Calu3 (cell line): ENCODE measurements around the gene RERE. TPM values are rescaled to one million over a fixed set of nuclear protein-coding genes. Genes with fewer than 3 reads are reported as not detected.

Experiments used
- BruUV-seq: library from RNA; stranded (reverse); fragments of 400-500 nt; replicated peaks from 2 replicates; lab custom pipeline; 2021; lab: Mats Ljungman, UMichigan
- CTCF ChIA-PET: fragments of 300-600 bp; sonication (Branson Sonifier 250); formaldehyde crosslinking; loops from one replicate; lab custom pipeline; 2022; ENCODE audit warnings: antibody characterized with exemption; lab: Charles Lee
- DNase-seq: peaks from one replicate; pipeline ENCODE4 v3.0.0; 2022
- H3K27ac Mint-ChIP-seq: one replicate; pipeline ENCODE4 v1.8.0; 2022; ENCODE audit warnings: mixed read lengths; ENCODE audit not compliant: unreplicated experiment
- H3K27me3 Mint-ChIP-seq: one replicate; pipeline ENCODE4 v1.8.0; 2022; ENCODE audit warnings: mixed read lengths; ENCODE audit not compliant: unreplicated experiment
- H3K36me3 Mint-ChIP-seq: one replicate; pipeline ENCODE4 v1.8.0; 2022; ENCODE audit warnings: mild to moderate bottlenecking, moderate library complexity, mixed read lengths; ENCODE audit not compliant: insufficient read depth, unreplicated experiment
- H3K4me1 Mint-ChIP-seq: one replicate; pipeline ENCODE4 v1.8.0; 2022; ENCODE audit warnings: mild to moderate bottlenecking, low read depth, mixed read lengths; ENCODE audit not compliant: unreplicated experiment
- H3K4me3 Mint-ChIP-seq: one replicate; pipeline ENCODE4 v1.8.0; 2022; ENCODE audit warnings: mild to moderate bottlenecking, low read depth, moderate library complexity, mixed read lengths; ENCODE audit not compliant: unreplicated experiment
- H3K9me3 Mint-ChIP-seq: one replicate; pipeline ENCODE4 v1.8.0; 2022; ENCODE audit warnings: low read depth, mixed read lengths; ENCODE audit not compliant: unreplicated experiment
- intact Hi-C: fragments of 100-400 bp; cut with micrococcal nuclease; formaldehyde crosslinking; loops from one replicate; pipeline ENCODE4 v1.10.0; 2022; ENCODE audit not compliant: unreplicated experiment
- total RNA-seq: library from RNA; stranded (reverse); gene quantifications from 2 replicates; pipeline ENCODE4 v1.2.3, GENCODE V29; 2022
- TF ChIP-seq, protein P1 (sequence below): fragments of 200-600 bp; IDR thresholded peaks from one replicate; pipeline ENCODE4 v1.8.0; 2022; ENCODE audit warnings: antibody characterized with exemption; ENCODE audit not compliant: unreplicated experiment

The RERE gene
- total RNA-seq, 1 experiment from 2014 or later = 45.9 TPM

- BruUV-seq = no TSS peak
- intact Hi-C loops = no loop called here
- no peak for DNase-seq
- H3K27ac Mint-ChIP-seq = no peak overlapping the region
- no peak overlapping the region for H3K4me3 Mint-ChIP-seq
- no peaks in the 10 kb centered on the region for H3K9me3 Mint-ChIP-seq
- no peaks in the 10 kb centered on the region for H3K36me3 Mint-ChIP-seq
- TF ChIP-seq, protein P1, sequence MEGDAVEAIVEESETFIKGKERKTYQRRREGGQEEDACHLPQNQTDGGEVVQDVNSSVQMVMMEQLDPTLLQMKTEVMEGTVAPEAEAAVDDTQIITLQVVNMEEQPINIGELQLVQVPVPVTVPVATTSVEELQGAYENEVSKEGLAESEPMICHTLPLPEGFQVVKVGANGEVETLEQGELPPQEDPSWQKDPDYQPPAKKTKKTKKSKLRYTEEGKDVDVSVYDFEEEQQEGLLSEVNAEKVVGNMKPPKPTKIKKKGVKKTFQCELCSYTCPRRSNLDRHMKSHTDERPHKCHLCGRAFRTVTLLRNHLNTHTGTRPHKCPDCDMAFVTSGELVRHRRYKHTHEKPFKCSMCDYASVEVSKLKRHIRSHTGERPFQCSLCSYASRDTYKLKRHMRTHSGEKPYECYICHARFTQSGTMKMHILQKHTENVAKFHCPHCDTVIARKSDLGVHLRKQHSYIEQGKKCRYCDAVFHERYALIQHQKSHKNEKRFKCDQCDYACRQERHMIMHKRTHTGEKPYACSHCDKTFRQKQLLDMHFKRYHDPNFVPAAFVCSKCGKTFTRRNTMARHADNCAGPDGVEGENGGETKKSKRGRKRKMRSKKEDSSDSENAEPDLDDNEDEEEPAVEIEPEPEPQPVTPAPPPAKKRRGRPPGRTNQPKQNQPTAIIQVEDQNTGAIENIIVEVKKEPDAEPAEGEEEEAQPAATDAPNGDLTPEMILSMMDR = no peak
- H3K27me3 Mint-ChIP-seq = no peaks in the 10 kb centered on the region
- peaks cover 11% of the 10 kb centered on the region for H3K4me1 Mint-ChIP-seq
- CTCF ChIA-PET = no interaction called here
Observed at GRCh38 chr1:8782955-8783354, 34.5 kb downstream of the RERE start.

DNA sequence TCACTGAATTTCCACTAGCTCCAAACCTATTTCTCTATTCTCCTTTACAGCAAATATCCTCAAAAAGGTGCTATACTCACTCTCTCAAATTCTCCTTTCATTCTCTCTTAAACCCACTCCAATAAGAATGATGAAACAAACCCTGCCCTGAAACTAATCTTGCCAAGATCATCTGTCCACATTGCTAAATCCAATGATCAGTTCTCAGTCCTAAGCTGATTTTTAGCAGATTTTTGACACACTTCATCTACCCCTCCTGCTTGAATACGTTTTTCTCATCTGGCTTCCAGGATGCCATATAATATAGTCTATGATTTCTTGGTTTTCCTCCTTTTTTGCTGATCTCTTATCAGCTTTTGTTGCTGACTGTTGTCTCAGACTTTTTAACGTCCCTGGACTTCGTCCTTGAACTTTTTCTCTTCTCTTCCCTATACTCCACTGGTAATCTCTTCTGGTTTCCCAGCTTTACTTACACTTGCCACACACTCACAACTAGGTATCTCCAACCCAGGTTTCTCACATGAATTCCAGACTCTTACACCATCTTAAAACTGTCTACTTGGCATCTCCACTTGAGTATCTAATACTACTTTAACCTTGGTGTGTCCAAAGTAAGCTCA is 35.3 kb downstream of the RERE start:
- Mint-ChIP-seq H3K4me3 (no peak overlapping the region), H3K9me3 (no peaks in the 10 kb centered on the region), H3K27ac (no peak overlapping the region), H3K27me3 (no peaks in the 10 kb centered on the region), H3K36me3 (no peaks in the 10 kb centered on the region), H3K4me1 (peaks cover 11% of the 10 kb centered on the region)
- intact Hi-C loops = no loop called here
- CTCF ChIA-PET = no interaction called here
- no peak for DNase-seq
- BruUV-seq = no TSS peak
- TF ChIP-seq, protein P1 = no peak

GRCh38 chr1:8780405-8780804 is 37.0 kb downstream of the RERE start:
- TF ChIP-seq, protein P1 = no peak
- Mint-ChIP-seq H3K4me3 (no peak overlapping the region), H3K9me3 (no peaks in the 10 kb centered on the region), H3K4me1 (peaks cover 11% of the 10 kb centered on the region), H3K36me3 (no peaks in the 10 kb centered on the region), H3K27me3 (no peaks in the 10 kb centered on the region), H3K27ac (no peak overlapping the region)
- BruUV-seq = no TSS peak
- intact Hi-C loops = no loop called here
- CTCF ChIA-PET = no interaction called here
- no peak for DNase-seq

- H3K36me3 Mint-ChIP-seq = no peaks in the 10 kb centered on the region
- CTCF ChIA-PET = interaction anchor here (1.2 kb wide), 1 partner anchor 16 kb away, joined by 3 read pairs; no protein-coding TSS in a partner anchor
- peaks cover 11% of the 10 kb centered on the region for H3K4me1 Mint-ChIP-seq
- no peak overlapping the region for H3K27ac Mint-ChIP-seq
- H3K4me3 Mint-ChIP-seq = no peak overlapping the region
- BruUV-seq = no TSS peak
- intact Hi-C loops = no loop called here
- TF ChIP-seq, protein P1 = no peak
- DNase-seq = no peak
- no peaks in the 10 kb centered on the region for H3K9me3 Mint-ChIP-seq
- H3K27me3 Mint-ChIP-seq = no peaks in the 10 kb centered on the region
Observed at GRCh38 chr1:8777867-8778266, 39.6 kb downstream of the RERE start.
